Uterus (tissue), 4 donors: ENCODE results near the gene VEPH1. TPM values are rescaled to one million over a fixed set of nuclear protein-coding genes. Genes with fewer than 3 reads are reported as not detected.

Experiments used
- DNase-seq, 2 donors: peaks; one replicate each; pipeline ENCODE4 v3.0.0-alpha.2; 2019 to 2020
- H3K27ac ChIP-seq, 2 donors: fragments of 200-600 bp; sonication (generic); 1 replicate in 1 of 2; 2 replicates in 1 of 2; pipeline ENCODE4 v1.5.1; 2016 to 2018
- H3K27me3 ChIP-seq, 2 donors: fragments of 200-600 bp; sonication (generic); one replicate each; pipeline ENCODE4 v1.5.1; 2018 to 2019; ENCODE audit warnings: control low read depth in 1 of 2
- H3K36me3 ChIP-seq, 2 donors: fragments of 200-600 bp; sonication (generic); one replicate each; pipeline ENCODE4 v1.5.1; 2019; ENCODE audit warnings: control low read depth in 1 of 2
- H3K4me1 ChIP-seq, 2 donors: fragments of 200-600 bp; sonication (generic); one replicate each; pipeline ENCODE4 v1.5.1; 2018 to 2019; ENCODE audit warnings: control low read depth in 1 of 2
- H3K4me3 ChIP-seq, 2 donors: fragments of 200-600 bp; sonication (generic); 1 replicate in 1 of 2; 2 replicates in 1 of 2; pipeline ENCODE4 v1.5.1; 2018 to 2019; ENCODE audit warnings: mild to moderate bottlenecking in 1 of 2
- H3K9me3 ChIP-seq, 2 donors: fragments of 200-600 bp; sonication (generic); one replicate each; pipeline ENCODE4 v1.5.1; 2019; ENCODE audit warnings: control low read depth in 1 of 2
- POLR2A ChIP-seq, 2 donors: fragments of 450-650 bp; IDR thresholded peaks; one replicate each; pipeline ENCODE4 v1.6.1; 2016; ENCODE audit warnings: antibody characterized with exemption in 2 of 2, mild to moderate bottlenecking in 1 of 2, moderate library complexity in 1 of 2
- intact Hi-C: fragments of 100-400 bp; cut with DNase I; formaldehyde crosslinking; loops from one replicate; pipeline ENCODE4 v1.15.1; 2023; ENCODE audit warnings: low total_unique reads
- total RNA-seq, 4 donors: library from RNA; depleted of rRNA in 3 of 4; stranded (reverse); fragments of >200 nt in 3 of 4; gene quantifications; one replicate each; pipeline versions ENCODE4 v1.1.0 to v1.2.4, GENCODE V29; 2014 to 2023
- TF ChIP-seq, protein P1 (sequence below), 4 experiments: fragments of 200-600 bp in 2 of 4; fragments of 450-650 bp in 2 of 4; sonication (generic) in 2 of 4; IDR thresholded peaks; one replicate each; pipeline ENCODE4 v1.5.1; 2016 to 2019; ENCODE audit warnings: antibody characterized with exemption in 4 of 4, mild to moderate bottlenecking in 2 of 4, moderate library complexity in 1 of 4
- donor health status: DM: yes; HTN: yes; CAD: no.

The VEPH1 gene
- total RNA-seq, 4 donors from 2014 or later, result 12.2 TPM; not detected in 3

DNA sequence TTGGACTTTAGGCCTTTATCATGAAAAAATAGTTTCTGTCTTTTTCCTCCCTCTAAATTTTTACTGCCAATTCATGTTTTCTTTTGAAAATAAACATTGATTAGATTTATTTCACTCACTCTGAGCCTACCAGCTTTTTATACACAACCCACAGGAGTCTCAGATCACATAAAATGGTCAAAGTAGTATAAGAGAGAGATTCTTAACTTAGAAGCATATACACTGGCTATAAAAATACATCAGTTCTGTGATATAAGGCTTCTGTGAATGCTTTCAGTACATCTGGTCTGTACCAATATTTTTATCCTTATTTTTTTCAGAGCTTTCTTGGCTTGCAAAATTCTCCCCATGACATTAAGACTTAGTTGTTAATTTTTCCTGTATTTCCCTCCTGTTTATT, 183.5 kb downstream of the VEPH1 start:
- no peak overlapping the region for H3K4me3 ChIP-seq
- H3K9me3 ChIP-seq, result no peaks in the 10 kb centered on the region
- no peak overlapping the region for H3K27ac ChIP-seq
- no peaks in the 10 kb centered on the region for H3K27me3 ChIP-seq
- TF ChIP-seq, protein P1, sequence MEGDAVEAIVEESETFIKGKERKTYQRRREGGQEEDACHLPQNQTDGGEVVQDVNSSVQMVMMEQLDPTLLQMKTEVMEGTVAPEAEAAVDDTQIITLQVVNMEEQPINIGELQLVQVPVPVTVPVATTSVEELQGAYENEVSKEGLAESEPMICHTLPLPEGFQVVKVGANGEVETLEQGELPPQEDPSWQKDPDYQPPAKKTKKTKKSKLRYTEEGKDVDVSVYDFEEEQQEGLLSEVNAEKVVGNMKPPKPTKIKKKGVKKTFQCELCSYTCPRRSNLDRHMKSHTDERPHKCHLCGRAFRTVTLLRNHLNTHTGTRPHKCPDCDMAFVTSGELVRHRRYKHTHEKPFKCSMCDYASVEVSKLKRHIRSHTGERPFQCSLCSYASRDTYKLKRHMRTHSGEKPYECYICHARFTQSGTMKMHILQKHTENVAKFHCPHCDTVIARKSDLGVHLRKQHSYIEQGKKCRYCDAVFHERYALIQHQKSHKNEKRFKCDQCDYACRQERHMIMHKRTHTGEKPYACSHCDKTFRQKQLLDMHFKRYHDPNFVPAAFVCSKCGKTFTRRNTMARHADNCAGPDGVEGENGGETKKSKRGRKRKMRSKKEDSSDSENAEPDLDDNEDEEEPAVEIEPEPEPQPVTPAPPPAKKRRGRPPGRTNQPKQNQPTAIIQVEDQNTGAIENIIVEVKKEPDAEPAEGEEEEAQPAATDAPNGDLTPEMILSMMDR (IDR thresholded peaks at IDR 0.05), result no peak
- no peak for TF ChIP-seq POLR2A (IDR thresholded peaks at IDR 0.05)
- no peaks in the 10 kb centered on the region for H3K4me1 ChIP-seq
- no peaks in the 10 kb centered on the region for H3K36me3 ChIP-seq
- intact Hi-C loops, result no loop called here
- no peak for DNase-seq

DNA sequence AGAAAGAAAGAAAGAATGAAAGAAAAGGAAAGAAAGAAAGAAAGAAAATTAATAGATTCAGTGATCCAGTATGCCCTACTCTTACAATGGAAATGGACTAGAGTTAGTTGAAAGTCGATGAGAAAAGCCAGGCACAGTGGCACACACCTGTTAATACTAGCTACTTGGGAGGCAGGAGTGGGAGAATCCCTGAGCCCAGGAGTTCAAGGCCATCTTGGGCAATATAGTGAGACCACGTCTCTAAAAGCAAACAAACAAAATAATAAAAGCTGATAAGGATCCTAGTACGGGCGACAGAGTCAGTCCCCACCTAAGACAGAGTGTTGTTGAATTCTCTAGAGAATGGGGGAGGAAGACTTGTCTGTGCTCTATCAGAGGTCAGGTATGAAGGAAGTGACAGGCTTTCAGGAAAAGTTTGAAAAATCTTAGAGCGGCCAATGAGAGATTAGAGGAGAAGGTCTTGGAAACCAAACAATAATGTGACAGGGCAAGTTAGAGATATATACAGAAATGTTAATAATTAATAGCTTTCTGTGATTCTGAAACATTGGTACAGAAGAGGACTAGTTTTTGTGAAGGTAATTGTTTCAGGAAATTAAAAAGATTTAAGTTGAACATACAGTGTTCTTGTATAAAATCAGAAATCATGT, 184.5 kb downstream of the VEPH1 start:
- Histone ChIP-seq H3K9me3 (no peaks in the 10 kb centered on the region), H3K4me3 (no peak overlapping the region), H3K4me1 (no peaks in the 10 kb centered on the region), H3K27me3 (no peaks in the 10 kb centered on the region), H3K36me3 (no peaks in the 10 kb centered on the region), H3K27ac (no peak overlapping the region)
- TF ChIP-seq, protein P1 (IDR thresholded peaks at IDR 0.05), result no peak
- no peak for TF ChIP-seq POLR2A (IDR thresholded peaks at IDR 0.05)
- no peak for DNase-seq
- intact Hi-C loops, result no loop called here

DNA sequence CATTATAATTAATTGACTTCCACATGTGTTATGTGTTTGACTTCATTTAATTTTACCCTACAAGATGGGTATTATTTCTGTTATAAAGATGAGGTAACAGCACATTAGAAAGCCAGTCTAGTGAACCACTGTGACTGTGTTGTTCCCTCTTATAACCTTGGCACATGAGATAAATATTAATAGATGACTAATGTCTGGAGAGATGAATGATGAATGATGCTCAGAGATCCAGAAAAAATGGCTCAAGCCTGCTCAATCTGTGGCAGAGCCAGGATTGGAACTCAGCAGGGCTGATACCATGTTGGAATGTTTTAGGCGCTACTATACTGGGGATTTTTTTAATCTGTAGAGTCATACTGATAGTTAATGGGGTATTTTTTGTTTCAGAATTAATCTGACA, 185.3 kb downstream of the VEPH1 start:
- no peaks in the 10 kb centered on the region for H3K36me3 ChIP-seq
- no peak overlapping the region for H3K4me3 ChIP-seq
- H3K4me1 ChIP-seq, result no peaks in the 10 kb centered on the region
- no peaks in the 10 kb centered on the region for H3K9me3 ChIP-seq
- no peak for DNase-seq
- intact Hi-C loops, result no loop called here
- no peaks in the 10 kb centered on the region for H3K27me3 ChIP-seq
- no peak overlapping the region for H3K27ac ChIP-seq
- TF ChIP-seq, protein P1 (IDR thresholded peaks at IDR 0.05), result no peak
- no peak for TF ChIP-seq POLR2A (IDR thresholded peaks at IDR 0.05)

DNA sequence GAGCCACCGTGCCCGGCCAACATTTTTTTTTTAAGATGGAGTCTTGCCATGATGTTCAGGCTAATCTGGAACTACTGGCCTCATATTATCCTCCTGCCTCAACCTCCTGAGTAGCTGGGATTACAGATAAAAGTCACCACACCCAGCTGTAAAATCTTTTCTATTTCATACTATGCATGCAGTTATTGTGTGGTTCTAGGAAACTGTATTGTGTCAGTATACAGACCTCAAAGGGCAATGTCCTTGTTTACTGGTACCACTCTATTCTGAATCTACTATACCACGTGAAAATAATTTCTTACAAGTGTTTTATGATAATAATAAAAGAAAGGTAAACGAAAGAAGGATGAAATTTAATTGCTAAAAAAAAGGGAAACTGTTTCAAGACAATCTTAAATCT, 190.0 kb downstream of the VEPH1 start:
- TF ChIP-seq POLR2A (IDR thresholded peaks at IDR 0.05), result no peak
- TF ChIP-seq, protein P1 (IDR thresholded peaks at IDR 0.05), result no peak
- Histone ChIP-seq H3K4me3 (no peak overlapping the region), H3K27ac (no peak overlapping the region), H3K9me3 (no peaks in the 10 kb centered on the region), H3K4me1 (no peaks in the 10 kb centered on the region), H3K27me3 (no peaks in the 10 kb centered on the region), H3K36me3 (no peaks in the 10 kb centered on the region)
- DNase-seq, result no peak
- intact Hi-C loops, result no loop called here

DNA sequence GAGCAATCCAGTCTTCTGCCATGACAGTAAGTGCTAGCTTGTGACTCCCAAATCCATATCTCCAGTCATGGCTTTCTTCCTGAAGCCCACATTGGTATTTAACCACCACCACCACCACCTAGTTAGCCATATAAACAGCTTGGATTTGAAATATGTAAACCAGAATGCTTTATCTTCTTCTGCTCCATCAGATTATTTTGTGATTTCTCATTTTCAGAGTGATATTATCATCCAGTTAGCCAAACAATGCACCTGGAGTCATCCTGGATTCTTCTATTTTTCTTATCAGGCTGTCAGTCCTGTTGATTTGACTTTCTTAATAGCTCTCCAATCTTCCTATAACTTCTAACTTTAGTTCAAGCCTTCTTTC, 190.9 kb downstream of the VEPH1 start:
- no peak for TF ChIP-seq POLR2A (IDR thresholded peaks at IDR 0.05)
- TF ChIP-seq, protein P1 (IDR thresholded peaks at IDR 0.05), result no peak
- Histone ChIP-seq H3K36me3 (no peaks in the 10 kb centered on the region), H3K9me3 (no peaks in the 10 kb centered on the region), H3K4me1 (no peaks in the 10 kb centered on the region), H3K27me3 (no peaks in the 10 kb centered on the region), H3K4me3 (no peak overlapping the region), H3K27ac (no peak overlapping the region)
- intact Hi-C loops, result no loop called here
- DNase-seq, result no peak
